Endodermal cell (in vitro differentiated cells): ENCODE measurements around the gene OPRL1. TPM values are rescaled to one million over a fixed set of nuclear protein-coding genes. Genes with fewer than 3 reads are reported as not detected.

ENCODE experiments used
- DNase-seq: peaks from one replicate; pipeline ENCODE4 v3.0.0-alpha.2; 2017
- H3K27ac ChIP-seq: 2 replicates; pipeline ENCODE4 v1.5.1; 2013; ENCODE audit warnings: mild to moderate bottlenecking, low read depth, low read length, moderate library complexity
- H3K27me3 ChIP-seq: 2 replicates; pipeline ENCODE4 v1.6.1; 2013; ENCODE audit warnings: mild to moderate bottlenecking, low read length, moderate library complexity; ENCODE audit not compliant: insufficient read depth, control insufficient read depth, poor library complexity, severe bottlenecking
- H3K36me3 ChIP-seq: 2 replicates; pipeline ENCODE4 v1.7.0; 2013; ENCODE audit warnings: mild to moderate bottlenecking, low read length, moderate library complexity; ENCODE audit not compliant: control insufficient read depth, insufficient read depth
- H3K4me1 ChIP-seq: one replicate; pipeline ENCODE4 v1.7.0; 2013; ENCODE audit warnings: low read length; ENCODE audit not compliant: control insufficient read depth, insufficient read depth
- H3K4me3 ChIP-seq: 2 replicates; pipeline ENCODE4 v1.5.1; 2013; ENCODE audit warnings: mild to moderate bottlenecking, low read length, moderate library complexity
- H3K9ac ChIP-seq: 2 replicates; pipeline ENCODE4 v1.6.1; 2013; ENCODE audit warnings: mild to moderate bottlenecking, low read length, moderate library complexity; ENCODE audit not compliant: poor library complexity, severe bottlenecking; ENCODE audit errors: extremely low read depth
- H3K9me3 ChIP-seq: 2 replicates; pipeline ENCODE4 v1.6.1; 2013; ENCODE audit warnings: mild to moderate bottlenecking, low read length, moderate library complexity; ENCODE audit not compliant: control insufficient read depth
- H3K27ac Mint-ChIP-seq: 2 replicates; pipeline ENCODE4 v1.8.0; 2020; ENCODE audit warnings: mixed read lengths
- H3K27me3 Mint-ChIP-seq: 2 replicates; pipeline ENCODE4 v1.8.0; 2021; ENCODE audit warnings: mild to moderate bottlenecking, mixed read lengths; ENCODE audit not compliant: insufficient read depth
- H3K36me3 Mint-ChIP-seq: 2 replicates; pipeline ENCODE4 v1.8.0; 2020; ENCODE audit warnings: low read depth, mixed read lengths
- H3K4me1 Mint-ChIP-seq: 2 replicates; pipeline ENCODE4 v1.8.0; 2020; ENCODE audit warnings: mixed read lengths
- H3K4me3 Mint-ChIP-seq: 2 replicates; pipeline ENCODE4 v1.8.0; 2020; ENCODE audit warnings: mild to moderate bottlenecking, moderate library complexity, mixed read lengths
- H3K9me3 Mint-ChIP-seq: 2 replicates; pipeline ENCODE4 v1.8.0; 2020; ENCODE audit warnings: mild to moderate bottlenecking, mixed read lengths
- CTCF ChIP-seq: fragments of 200-600 bp; sonication (generic); conservative IDR thresholded peaks from 2 replicates; pipeline ENCODE4 v1.5.0; 2021; ENCODE audit warnings: antibody characterized with exemption, mild to moderate bottlenecking
- WGBS, 2 experiments: methylation state at CpG; one replicate each; pipeline versions ENCODE4 v1.1.5 to v1.1.7; 2013; ENCODE audit warnings: missing lambda C conversion rate in 2 of 2, mixed read lengths in 1 of 2; ENCODE audit not compliant: insufficient coverage in 1 of 2, insufficient read length in 1 of 2; 5-methylcytosine and 5-hydroxymethylcytosine counted together
- total RNA-seq, 2 donors: library from RNA; stranded (reverse); fragmentation: NEBNext Ultra II Directional in 1 of 2; extraction: Animal tissue kit (Norgen Biotek cat#: 25700) in 1 of 2; gene quantifications; 2 replicates in 1 of 2; 3 replicates in 1 of 2; pipeline ENCODE4 v1.2.1, GENCODE V29; 2021

Gene OPRL1
- total RNA-seq, 2 donors from 2014 or later, result 4.1 to 5.5 TPM

GRCh38 chr20:64070244-64070993 is 9.5 kb upstream of the OPRL1 start:
- H3K36me3 Mint-ChIP-seq, result peaks cover 4% of the 10 kb centered on the region
- H3K9ac ChIP-seq, result no peak overlapping the region
- WGBS, 2 experiments, result 95 to 96% methylated on average over 24 to 31 of the region's 31 CpGs
- no peaks in the 10 kb centered on the region for H3K27me3 ChIP-seq
- H3K4me3 ChIP-seq, result no peak overlapping the region
- H3K4me1 ChIP-seq, result no peaks in the 10 kb centered on the region
- no peaks in the 10 kb centered on the region for H3K36me3 ChIP-seq
- H3K4me3 Mint-ChIP-seq, result no peak overlapping the region
- H3K4me1 Mint-ChIP-seq, result peaks cover 6% of the 10 kb centered on the region
- no peaks in the 10 kb centered on the region for H3K9me3 ChIP-seq
- no peaks in the 10 kb centered on the region for H3K27me3 Mint-ChIP-seq
- H3K27ac Mint-ChIP-seq, result no peak overlapping the region
- no peak for DNase-seq
- H3K27ac ChIP-seq, result no peak overlapping the region
- no peak for TF ChIP-seq CTCF
- no peaks in the 10 kb centered on the region for H3K9me3 Mint-ChIP-seq

- Mint-ChIP-seq H3K4me3 (no peak overlapping the region), H3K4me1 (no peaks in the 10 kb centered on the region), H3K27me3 (no peaks in the 10 kb centered on the region), H3K27ac (no peak overlapping the region), H3K36me3 (peaks cover 4% of the 10 kb centered on the region), H3K9me3 (no peaks in the 10 kb centered on the region)
- DNase-seq, result no peak
- Histone ChIP-seq H3K27me3 (no peaks in the 10 kb centered on the region), H3K4me1 (no peaks in the 10 kb centered on the region), H3K9me3 (no peaks in the 10 kb centered on the region), H3K36me3 (no peaks in the 10 kb centered on the region), H3K9ac (no peak overlapping the region), H3K27ac (no peak overlapping the region), H3K4me3 (no peak overlapping the region)
- WGBS, 2 experiments, result 93 to 95% methylated on average over 15 to 30 of the region's 30 CpGs
- TF ChIP-seq CTCF, result no peak
Measured at GRCh38 chr20:64071341-64072332, 8.2 kb upstream of the OPRL1 start.

GRCh38 chr20:64072498-64073063 is 7.3 kb upstream of the OPRL1 start:
- Histone ChIP-seq H3K36me3 (no peaks in the 10 kb centered on the region), H3K27me3 (no peaks in the 10 kb centered on the region), H3K4me3 (no peak overlapping the region), H3K27ac (no peak overlapping the region), H3K4me1 (no peaks in the 10 kb centered on the region), H3K9me3 (no peaks in the 10 kb centered on the region), H3K9ac (no peak overlapping the region)
- no peaks in the 10 kb centered on the region for H3K9me3 Mint-ChIP-seq
- 86 to 92% methylated on average over 5 to 14 of the region's 14 CpGs for WGBS, 2 experiments
- no peaks in the 10 kb centered on the region for H3K27me3 Mint-ChIP-seq
- no peak for DNase-seq
- TF ChIP-seq CTCF, result no peak
- H3K36me3 Mint-ChIP-seq, result peaks cover 4% of the 10 kb centered on the region
- H3K4me3 Mint-ChIP-seq, result no peak overlapping the region
- no peaks in the 10 kb centered on the region for H3K4me1 Mint-ChIP-seq
- H3K27ac Mint-ChIP-seq, result no peak overlapping the region
